ENCODE measurements around the gene GLP2R. TPM values are rescaled to one million over a fixed set of nuclear protein-coding genes. Genes with fewer than 3 reads are reported as not detected.

The GLP2R gene
- total RNA-seq, 5 donors from 2014 or later (not counting 1 experiment from before 2014, with no cell fraction given): not detected

DNA sequence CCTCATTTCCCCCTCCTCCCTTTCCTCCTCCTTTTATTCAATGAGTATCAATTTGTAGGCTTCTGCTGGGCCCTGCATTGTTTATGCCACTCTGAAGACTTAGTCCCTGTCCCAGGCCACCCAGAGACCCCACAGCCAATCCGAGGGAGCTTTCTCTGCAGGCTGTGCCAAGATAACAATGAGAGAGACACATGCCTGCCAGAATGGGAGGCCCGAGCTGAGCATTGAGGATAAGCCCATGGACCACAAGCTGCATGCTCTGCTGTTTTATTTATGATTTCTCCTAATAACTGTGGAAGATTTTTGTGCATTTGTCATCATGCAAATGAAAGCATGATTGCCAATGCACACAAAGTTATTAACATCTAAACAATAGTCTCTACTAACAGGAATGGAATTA is 76.4 kb downstream of the GLP2R start:
- ChIA-PET POLR2A (no interaction called here), CTCF (no interaction called here)
- no peak overlapping the region for H3K4me3 Mint-ChIP-seq
- no peaks in the 10 kb centered on the region for H3K4me1 Mint-ChIP-seq
- Histone ChIP-seq H3K9me3 (no peaks in the 10 kb centered on the region), H3K4me3 (ENCODE audit: control insufficient read depth in 1 of 2, extremely low read depth in 1 of 2, low read length in 1 of 2) (no peak overlapping the region), H3K36me3 (ENCODE audit: control insufficient read depth in 2 of 2, extremely low read depth in 1 of 2, insufficient read depth in 1 of 2, low read length in 1 of 2) (no peaks in the 10 kb centered on the region), H3K27me3 (replicated peaks in 1 of 2; ENCODE audit: control insufficient read depth in 2 of 2, extremely low read depth in 1 of 2, insufficient read depth in 2 of 2, low read length in 1 of 2) (peaks cover 0 to 17% of the 10 kb centered on the region in 2 experiments), H3K4me1 (ENCODE audit: control insufficient read depth in 1 of 2, extremely low read depth in 1 of 2, insufficient read depth in 2 of 2, low read length in 2 of 2) (no peaks in the 10 kb centered on the region), H3K27ac (ENCODE audit: low read length) (no peak overlapping the region)
- H3K27ac Mint-ChIP-seq: no peak overlapping the region
- no peaks in the 10 kb centered on the region for H3K36me3 Mint-ChIP-seq
- WGBS (ENCODE audit: insufficient coverage): 22% methylated on average over 1 of the region's 2 CpGs
- ATAC-seq (replicated peaks in 1 of 4) (no peak), DNase-seq (no peak)
- peaks cover 6 to 20% of the 10 kb centered on the region in 2 donors for H3K27me3 Mint-ChIP-seq
- no peaks in the 10 kb centered on the region for H3K9me3 Mint-ChIP-seq

DNA sequence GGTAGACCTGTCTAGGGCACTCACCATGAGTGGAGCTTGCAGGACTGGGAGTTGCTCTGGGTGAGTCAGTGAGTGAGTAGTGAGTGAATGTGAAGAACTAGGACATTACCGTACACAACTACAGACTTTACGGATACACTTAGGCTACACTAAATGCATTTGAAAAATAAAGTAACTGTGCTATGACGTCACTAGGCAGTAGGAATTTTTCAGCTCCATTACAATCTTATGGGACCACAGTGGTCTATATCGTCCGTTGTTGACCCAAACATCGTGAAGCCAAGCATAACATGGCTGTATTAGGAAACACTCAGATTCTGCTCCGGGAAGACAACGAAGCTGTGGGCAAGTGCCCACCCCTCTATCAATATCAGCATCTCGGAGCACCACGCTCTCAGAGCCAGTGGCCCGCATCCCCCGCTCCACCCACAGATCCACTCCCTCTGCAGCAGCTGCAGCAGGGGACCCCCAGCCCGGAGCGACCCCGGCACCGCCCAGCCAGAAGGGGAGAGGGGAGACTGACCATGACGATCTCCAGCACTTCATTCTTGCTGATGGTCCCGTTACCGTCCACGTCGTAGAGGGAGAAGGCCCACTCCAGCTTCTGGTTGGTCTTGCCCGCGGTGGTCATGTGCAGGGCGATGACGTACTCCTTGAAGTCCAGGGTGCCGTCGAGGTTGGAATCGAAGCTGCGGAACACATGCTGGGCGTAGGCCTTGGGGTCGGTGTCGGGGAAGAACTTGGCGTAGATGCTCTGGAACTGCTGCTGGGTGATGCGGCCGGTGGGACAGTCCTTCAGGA is 78.8 kb downstream of the GLP2R start:
- POLR2A ChIA-PET: interaction anchor here in 1 of 2 donors (0.6 kb wide), 1 partner anchor 498 kb away, joined by 3 read pairs; no protein-coding TSS in a partner anchor
- no peaks in the 10 kb centered on the region for H3K36me3 Mint-ChIP-seq
- H3K27ac ChIP-seq (ENCODE audit: low read length): no peak overlapping the region
- H3K9me3 ChIP-seq: no peaks in the 10 kb centered on the region
- no peak overlapping the region for H3K4me3 Mint-ChIP-seq
- H3K27me3 ChIP-seq (replicated peaks in 1 of 2; ENCODE audit: control insufficient read depth in 2 of 2, extremely low read depth in 1 of 2, insufficient read depth in 2 of 2, low read length in 1 of 2): peaks cover 0 to 14% of the 10 kb centered on the region in 2 experiments
- H3K9me3 Mint-ChIP-seq: no peaks in the 10 kb centered on the region
- no peak for ATAC-seq (replicated peaks in 1 of 4)
- CTCF ChIA-PET: no interaction called here
- H3K27me3 Mint-ChIP-seq: peaks cover 0 to 18% of the 10 kb centered on the region in 2 donors
- DNase-seq: no peak
- WGBS (ENCODE audit: insufficient coverage): 95% methylated on average over 27 of the region's 35 CpGs
- no peaks in the 10 kb centered on the region for H3K4me1 Mint-ChIP-seq
- no peaks in the 10 kb centered on the region for H3K4me1 ChIP-seq (ENCODE audit: control insufficient read depth in 1 of 2, extremely low read depth in 1 of 2, insufficient read depth in 2 of 2, low read length in 2 of 2)
- H3K36me3 ChIP-seq (ENCODE audit: control insufficient read depth in 2 of 2, extremely low read depth in 1 of 2, insufficient read depth in 1 of 2, low read length in 1 of 2): no peaks in the 10 kb centered on the region
- H3K27ac Mint-ChIP-seq: no peak overlapping the region
- no peak overlapping the region for H3K4me3 ChIP-seq (ENCODE audit: control insufficient read depth in 1 of 2, extremely low read depth in 1 of 2, low read length in 1 of 2)

- Mint-ChIP-seq H3K4me3 (no peak within 1 kb of the TSS), H3K36me3 (no peaks in the 10 kb centered on the region), H3K27me3 (peaks cover 0 to 19% of the 10 kb centered on the region in 2 donors), H3K9me3 (no peaks in the 10 kb centered on the region), H3K27ac (no peak within 1 kb of the TSS), H3K4me1 (no peaks in the 10 kb centered on the region)
- CTCF ChIA-PET: no interaction called here
- no peak for ATAC-seq (replicated peaks in 1 of 4)
- WGBS (ENCODE audit: insufficient coverage): 78% methylated on average over 4 of the region's 11 CpGs
- Histone ChIP-seq H3K27me3 (replicated peaks in 1 of 2; ENCODE audit: control insufficient read depth in 2 of 2, extremely low read depth in 1 of 2, insufficient read depth in 2 of 2, low read length in 1 of 2) (peaks cover 0 to 13% of the 10 kb centered on the region in 2 experiments), H3K27ac (ENCODE audit: low read length) (no peak within 1 kb of the TSS), H3K9me3 (no peaks in the 10 kb centered on the region), H3K4me3 (ENCODE audit: control insufficient read depth in 1 of 2, extremely low read depth in 1 of 2, low read length in 1 of 2) (no peak within 1 kb of the TSS), H3K36me3 (ENCODE audit: control insufficient read depth in 2 of 2, extremely low read depth in 1 of 2, insufficient read depth in 1 of 2, low read length in 1 of 2) (no peaks in the 10 kb centered on the region), H3K4me1 (ENCODE audit: control insufficient read depth in 1 of 2, extremely low read depth in 1 of 2, insufficient read depth in 2 of 2, low read length in 2 of 2) (no peaks in the 10 kb centered on the region)
- DNase-seq: no peak
- POLR2A ChIA-PET: no interaction called here
Observed at GRCh38 chr17:9905078-9905415, 79.3 kb downstream of the GLP2R start, which contains the start of gene RCVRN. Gene RCVRN, minus strand, starts transcription at chr17:9905271. Its CDS starts 91 bp downstream, at chr17:9905180.

DNA sequence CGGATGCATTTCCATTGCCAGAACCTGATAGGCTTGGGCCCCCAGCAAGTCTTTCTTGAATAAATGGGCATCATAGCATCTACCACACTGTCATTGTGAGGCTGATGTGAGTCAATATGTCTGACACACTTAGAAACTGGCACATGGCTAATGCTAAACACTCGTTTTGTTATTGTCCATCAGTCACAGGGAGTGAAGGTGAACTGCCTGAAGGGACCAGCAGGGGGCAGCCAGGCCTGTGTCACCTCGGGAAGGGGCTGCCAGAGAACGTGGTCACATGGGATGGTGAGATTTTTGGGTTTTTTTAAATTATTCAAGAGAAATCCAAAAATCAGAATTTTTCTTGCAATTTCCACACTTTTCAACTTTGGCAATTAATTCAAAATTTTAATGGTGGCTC is 80.2 kb downstream of the GLP2R start:
- no peaks in the 10 kb centered on the region for H3K9me3 ChIP-seq
- CTCF ChIA-PET: no interaction called here
- no peaks in the 10 kb centered on the region for H3K36me3 ChIP-seq (ENCODE audit: control insufficient read depth in 2 of 2, extremely low read depth in 1 of 2, insufficient read depth in 1 of 2, low read length in 1 of 2)
- ATAC-seq (replicated peaks in 1 of 4) (no peak), DNase-seq (peak in 1 of 35 experiments; percentile 15)
- peaks cover 0 to 10% of the 10 kb centered on the region in 2 experiments for H3K27me3 ChIP-seq (replicated peaks in 1 of 2; ENCODE audit: control insufficient read depth in 2 of 2, extremely low read depth in 1 of 2, insufficient read depth in 2 of 2, low read length in 1 of 2)
- no peak overlapping the region for H3K27ac Mint-ChIP-seq
- H3K4me1 ChIP-seq (ENCODE audit: control insufficient read depth in 1 of 2, extremely low read depth in 1 of 2, insufficient read depth in 2 of 2, low read length in 2 of 2): no peaks in the 10 kb centered on the region
- no peaks in the 10 kb centered on the region for H3K9me3 Mint-ChIP-seq
- H3K4me3 Mint-ChIP-seq: no peak overlapping the region
- H3K27me3 Mint-ChIP-seq: peaks cover 0 to 13% of the 10 kb centered on the region in 2 donors
- 47% methylated on average over 3 of the region's 4 CpGs for WGBS (ENCODE audit: insufficient coverage)
- POLR2A ChIA-PET: no interaction called here
- no peaks in the 10 kb centered on the region for H3K4me1 Mint-ChIP-seq
- no peak overlapping the region for H3K27ac ChIP-seq (ENCODE audit: low read length)
- no peak overlapping the region for H3K4me3 ChIP-seq (ENCODE audit: control insufficient read depth in 1 of 2, extremely low read depth in 1 of 2, low read length in 1 of 2)
- no peaks in the 10 kb centered on the region for H3K36me3 Mint-ChIP-seq

- Histone ChIP-seq H3K27me3 (replicated peaks in 1 of 2; ENCODE audit: control insufficient read depth in 2 of 2, extremely low read depth in 1 of 2, insufficient read depth in 2 of 2, low read length in 1 of 2) (peaks cover 0 to 8% of the 10 kb centered on the region in 2 experiments), H3K4me3 (ENCODE audit: control insufficient read depth in 1 of 2, extremely low read depth in 1 of 2, low read length in 1 of 2) (no peak overlapping the region), H3K27ac (ENCODE audit: low read length) (no peak overlapping the region), H3K4me1 (ENCODE audit: control insufficient read depth in 1 of 2, extremely low read depth in 1 of 2, insufficient read depth in 2 of 2, low read length in 2 of 2) (no peaks in the 10 kb centered on the region), H3K9me3 (no peaks in the 10 kb centered on the region), H3K36me3 (ENCODE audit: control insufficient read depth in 2 of 2, extremely low read depth in 1 of 2, insufficient read depth in 1 of 2, low read length in 1 of 2) (no peaks in the 10 kb centered on the region)
- POLR2A ChIA-PET: no interaction called here
- Mint-ChIP-seq H3K27me3 (peaks cover 0 to 10% of the 10 kb centered on the region in 2 donors), H3K36me3 (no peaks in the 10 kb centered on the region), H3K9me3 (no peaks in the 10 kb centered on the region), H3K4me1 (no peaks in the 10 kb centered on the region), H3K27ac (no peak overlapping the region), H3K4me3 (no peak overlapping the region)
- CTCF ChIA-PET: no interaction called here
- ATAC-seq (replicated peaks in 1 of 4) (no peak), DNase-seq (no peak)
- WGBS (ENCODE audit: insufficient coverage): 87% methylated on average over 14 of the region's 14 CpGs
Observed at GRCh38 chr17:9906616-9907015, 80.9 kb downstream of the GLP2R start.

DNA sequence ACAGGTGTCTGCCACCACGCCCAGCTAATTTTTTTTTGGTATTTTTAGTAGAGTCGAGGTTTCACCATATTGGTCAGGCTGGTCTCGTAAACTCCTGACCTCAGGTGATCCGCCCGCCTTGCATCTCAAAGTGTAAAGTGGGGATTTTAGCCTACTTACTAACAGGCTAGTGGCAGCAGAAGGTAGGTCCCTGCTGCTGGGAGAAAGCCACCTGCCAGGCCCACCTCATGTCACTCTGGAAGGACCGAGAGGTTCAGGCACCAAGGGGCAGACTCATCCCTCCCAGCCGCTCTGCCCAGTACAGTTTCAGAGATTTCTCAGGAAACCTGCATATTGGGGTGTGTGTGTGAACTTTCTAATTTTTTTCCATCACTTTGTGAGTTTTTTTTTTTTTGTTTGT is 81.4 kb downstream of the GLP2R start:
- Mint-ChIP-seq H3K27me3 (peaks cover 0 to 6% of the 10 kb centered on the region in 2 donors), H3K4me3 (no peak overlapping the region), H3K9me3 (no peaks in the 10 kb centered on the region), H3K4me1 (no peaks in the 10 kb centered on the region), H3K27ac (no peak overlapping the region), H3K36me3 (no peaks in the 10 kb centered on the region)
- Histone ChIP-seq H3K4me1 (ENCODE audit: control insufficient read depth in 1 of 2, extremely low read depth in 1 of 2, insufficient read depth in 2 of 2, low read length in 2 of 2) (no peaks in the 10 kb centered on the region), H3K27me3 (replicated peaks in 1 of 2; ENCODE audit: control insufficient read depth in 2 of 2, extremely low read depth in 1 of 2, insufficient read depth in 2 of 2, low read length in 1 of 2) (peaks cover 0 to 6% of the 10 kb centered on the region in 2 experiments), H3K27ac (ENCODE audit: low read length) (no peak overlapping the region), H3K36me3 (ENCODE audit: control insufficient read depth in 2 of 2, extremely low read depth in 1 of 2, insufficient read depth in 1 of 2, low read length in 1 of 2) (no peaks in the 10 kb centered on the region), H3K9me3 (no peaks in the 10 kb centered on the region), H3K4me3 (ENCODE audit: control insufficient read depth in 1 of 2, extremely low read depth in 1 of 2, low read length in 1 of 2) (no peak overlapping the region)
- WGBS (ENCODE audit: insufficient coverage): no CpG with 5 or more reads among the region's 7 CpGs
- no peak for ATAC-seq (replicated peaks in 1 of 4)
- DNase-seq: no peak
- POLR2A ChIA-PET: no interaction called here
- CTCF ChIA-PET: no interaction called here

All from T-cell (primary cell).